ENCODE data around the gene HDAC4. TPM values are rescaled to one million over a fixed set of nuclear protein-coding genes. Genes with fewer than 3 reads are reported as not detected.
"Not testable (repeated sequence)": the region's sequence is repeated elsewhere in the genome, so short reads cannot be mapped to it uniquely, and the experiment has no call there.

HDAC4 gene
- total RNA-seq, 1 donor from 2014 or later, result 33.9 TPM

DNA sequence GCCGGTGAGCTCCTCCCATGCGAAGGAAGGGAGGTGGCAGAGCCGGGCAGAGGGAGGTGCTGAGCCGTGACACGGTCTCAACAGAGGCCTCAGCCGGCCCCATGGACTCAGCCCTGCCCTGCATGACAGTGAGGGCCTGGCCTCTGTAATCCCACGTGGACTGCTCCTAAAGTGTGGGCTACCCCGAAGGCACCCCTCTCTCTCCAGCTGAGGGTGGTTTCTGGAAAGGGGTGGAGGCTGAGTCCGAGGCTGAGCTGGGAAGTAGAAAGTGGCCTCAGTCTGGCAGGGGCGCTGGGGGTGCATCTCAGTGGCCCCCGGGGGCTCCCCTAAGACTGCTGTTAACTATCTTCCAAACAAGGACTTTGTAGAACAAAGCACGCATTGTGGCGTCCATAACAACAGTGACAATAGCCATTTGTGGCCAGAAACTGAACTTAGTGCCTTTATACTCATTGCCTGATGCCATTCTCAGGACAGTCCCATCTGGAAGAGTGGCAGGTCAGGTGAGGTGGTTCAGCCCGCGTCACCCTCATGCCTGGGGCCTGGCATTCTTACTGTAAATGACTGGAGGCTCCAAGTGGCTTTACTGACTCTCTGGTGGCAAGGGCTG is 360.6 kb downstream of the HDAC4 start:
- no peak for ATAC-seq

- ATAC-seq, result no peak
These were observed 361.4 kb downstream of the HDAC4 start for GRCh38 chr2:239039479-239039861.

DNA sequence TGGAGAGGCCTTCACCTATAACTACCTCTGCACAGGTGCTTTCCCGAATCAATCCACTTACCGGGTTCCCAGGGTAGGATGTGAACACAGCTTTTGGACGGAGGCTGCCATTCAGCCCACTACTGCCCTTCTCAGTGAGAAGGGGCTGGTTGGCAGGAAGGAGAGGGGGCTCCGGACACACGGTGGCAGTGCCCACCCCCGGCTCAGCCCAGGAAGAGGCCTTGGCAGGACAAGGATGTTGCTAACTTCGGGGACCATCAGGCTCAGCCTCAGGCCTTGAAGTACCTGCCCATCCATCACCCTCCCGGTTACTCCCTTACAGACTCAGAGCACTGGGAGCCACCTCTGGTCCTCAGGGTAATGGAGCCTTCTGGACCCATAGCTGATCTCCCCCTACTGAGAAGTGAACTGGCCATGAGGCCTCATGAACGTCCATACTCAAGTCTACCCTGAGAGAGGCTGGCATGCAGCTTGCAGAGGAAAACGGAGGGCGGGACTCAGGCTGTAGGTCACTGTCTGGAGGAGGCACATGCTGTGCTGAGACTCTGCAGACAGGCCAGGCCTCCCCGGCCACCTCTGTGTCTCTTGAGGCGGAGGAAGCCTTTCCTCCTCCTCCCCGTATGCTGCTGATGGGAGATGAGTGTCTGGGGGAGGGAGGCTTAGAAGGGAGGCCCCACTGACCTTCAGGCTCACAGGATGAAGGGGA is 361.9 kb downstream of the HDAC4 start:
- ATAC-seq, result no peak

- not testable (repeated sequence) for ATAC-seq
These were observed 362.5 kb downstream of the HDAC4 start for GRCh38 chr2:239038284-239038683.

GRCh38 chr2:239037559-239037910 is 363.3 kb downstream of the HDAC4 start:
- ATAC-seq, result no peak

- ATAC-seq, result no peak
These were observed 363.8 kb downstream of the HDAC4 start for GRCh38 chr2:239036819-239037558.

DNA sequence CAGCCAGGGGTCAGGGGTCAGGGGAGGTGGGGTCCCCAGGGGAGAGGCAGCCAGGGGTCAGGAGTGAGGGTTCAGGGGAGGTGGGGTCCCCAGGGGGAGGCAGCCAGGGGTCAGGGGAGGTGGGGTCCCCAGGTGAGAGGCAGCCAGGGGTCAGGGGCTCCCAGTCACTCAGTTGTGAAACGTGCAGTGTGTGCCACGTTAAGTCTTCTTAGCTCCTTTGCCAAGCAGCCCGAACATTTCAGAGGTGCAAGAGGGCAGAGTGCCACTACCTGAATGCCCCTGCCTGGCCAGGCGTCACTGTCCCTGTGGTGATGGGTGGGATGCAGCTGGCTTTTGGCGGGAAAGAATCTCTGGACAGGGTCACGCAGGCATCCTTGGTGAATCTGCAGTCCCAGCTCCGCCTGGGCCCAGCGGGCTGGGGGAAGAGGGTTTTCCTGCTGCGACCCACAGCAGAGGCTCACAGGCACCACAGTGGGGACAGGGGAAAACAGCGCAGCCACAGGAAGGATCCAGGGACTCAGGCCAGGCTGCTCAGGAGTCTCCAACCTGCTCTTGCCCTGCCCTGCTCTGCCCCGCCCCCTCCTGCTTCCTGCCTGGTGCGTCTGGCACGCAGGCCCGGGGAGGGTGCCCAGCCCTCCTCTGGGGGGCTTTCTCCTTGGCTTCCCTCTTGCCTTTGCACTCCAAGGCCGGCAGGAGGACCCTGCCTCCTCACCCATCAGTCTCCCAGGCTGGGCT is 364.7 kb downstream of the HDAC4 start:
- ATAC-seq, result peak; percentile 18

DNA sequence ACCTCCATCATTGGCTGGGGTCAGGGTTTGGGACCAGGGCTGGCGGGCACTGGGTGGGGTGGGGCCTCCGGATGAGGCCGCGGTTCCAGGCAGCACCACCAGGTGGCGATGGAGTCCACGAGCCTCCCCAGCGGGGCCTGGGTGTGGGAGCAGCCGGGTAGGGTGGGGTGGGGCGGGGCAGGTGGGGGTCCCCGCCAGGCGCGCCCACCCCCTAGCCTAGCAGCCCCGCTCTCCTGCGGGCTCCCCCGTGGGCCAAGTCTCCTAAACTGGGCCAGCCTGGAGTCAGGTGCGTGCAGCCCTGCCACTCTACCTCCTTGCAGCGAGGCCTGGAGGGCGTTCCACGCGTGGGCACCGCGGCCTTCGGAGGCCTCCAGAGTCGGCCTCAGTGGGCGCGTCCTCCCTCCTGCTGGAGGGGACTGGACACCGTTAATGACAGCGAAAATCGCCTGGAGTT is 365.4 kb downstream of the HDAC4 start:
- ATAC-seq, result peak; percentile 72

DNA sequence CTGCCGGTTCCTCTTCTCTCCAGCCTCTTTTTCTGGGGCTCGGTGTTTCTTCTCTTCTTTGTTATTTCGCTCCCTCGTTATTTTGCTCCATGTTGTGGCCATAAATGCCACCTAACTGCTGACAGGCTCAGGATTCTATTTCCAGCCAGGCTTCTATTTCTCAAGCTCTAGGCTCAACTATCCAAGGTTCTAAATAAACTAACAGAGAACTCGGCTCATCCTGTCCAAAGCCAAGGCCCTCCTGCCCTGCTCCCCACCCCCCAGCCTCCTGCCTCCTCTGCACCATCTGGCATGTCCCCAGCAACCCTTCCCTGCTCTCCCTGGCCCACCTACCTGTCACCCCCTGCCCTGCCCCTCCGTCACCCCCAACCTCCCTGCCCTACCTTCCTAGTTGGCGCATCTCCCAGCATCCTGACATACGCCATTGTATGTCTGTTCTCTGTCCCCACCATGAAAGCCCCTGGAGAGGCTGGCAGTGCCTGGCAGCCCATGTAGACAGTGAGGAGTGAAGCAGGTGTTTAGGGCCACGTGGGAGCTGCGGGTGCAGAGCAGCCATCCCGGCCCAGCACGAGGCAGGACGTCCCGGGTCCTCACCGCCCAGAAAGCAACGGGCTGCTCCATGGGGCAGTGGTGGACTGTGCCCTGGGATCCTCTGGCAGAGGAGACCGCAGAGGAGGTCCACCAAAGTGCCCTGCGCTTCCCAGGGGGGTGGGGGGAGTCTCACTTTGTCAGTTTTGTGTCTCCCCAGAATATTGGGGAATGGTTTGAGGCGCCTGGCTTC is 366.1 kb downstream of the HDAC4 start:
- peak; percentile 5 for ATAC-seq

- ATAC-seq, result no peak
These were observed 366.8 kb downstream of the HDAC4 start for GRCh38 chr2:239033801-239034560.

DNA sequence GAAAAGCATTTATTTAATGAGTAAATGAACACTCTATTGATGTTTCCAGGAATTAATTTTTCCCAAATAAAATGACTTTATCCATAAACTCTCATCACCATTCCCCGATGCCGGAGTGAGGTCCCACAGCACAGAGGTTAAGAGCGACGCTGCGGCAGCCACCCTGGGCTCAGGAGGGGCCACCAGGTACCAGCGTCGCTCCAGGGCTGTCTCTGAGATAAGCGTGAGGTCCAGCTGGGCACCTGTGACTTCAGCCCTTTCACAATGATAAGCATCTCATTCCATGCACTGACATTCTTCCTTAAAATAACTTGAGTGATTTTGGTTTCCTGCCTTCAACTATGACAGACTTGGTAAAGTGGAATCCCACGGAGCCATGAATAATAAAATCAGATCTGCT is 370.9 kb downstream of the HDAC4 start:
- no peak for ATAC-seq

DNA sequence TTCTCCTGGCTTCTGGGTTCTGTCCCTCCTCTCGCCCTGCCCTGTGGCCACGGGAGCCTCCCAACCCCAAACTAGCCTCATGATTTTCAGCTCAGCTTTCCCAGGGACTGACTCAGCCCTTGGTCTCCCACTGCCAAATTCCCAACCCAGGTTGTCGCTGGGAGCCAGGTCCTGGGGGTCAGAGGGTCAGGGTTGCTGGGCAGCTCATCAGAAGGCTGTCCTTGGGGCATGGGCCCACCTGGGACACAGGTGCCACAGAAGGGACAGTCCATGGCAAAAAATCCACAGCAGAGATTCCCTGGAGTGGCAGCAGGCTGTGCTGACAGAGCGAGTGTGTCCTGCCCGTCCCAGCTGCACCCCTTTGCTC is 372.6 kb downstream of the HDAC4 start:
- no peak for ATAC-seq

- ATAC-seq, result no peak
These were observed 373.2 kb downstream of the HDAC4 start for GRCh38 chr2:239027391-239028252.

GRCh38 chr2:239026711-239027361 is 374.0 kb downstream of the HDAC4 start:
- ATAC-seq, result no peak

GRCh38 chr2:239025951-239026461 is 374.8 kb downstream of the HDAC4 start:
- ATAC-seq, result peak; percentile 5

DNA sequence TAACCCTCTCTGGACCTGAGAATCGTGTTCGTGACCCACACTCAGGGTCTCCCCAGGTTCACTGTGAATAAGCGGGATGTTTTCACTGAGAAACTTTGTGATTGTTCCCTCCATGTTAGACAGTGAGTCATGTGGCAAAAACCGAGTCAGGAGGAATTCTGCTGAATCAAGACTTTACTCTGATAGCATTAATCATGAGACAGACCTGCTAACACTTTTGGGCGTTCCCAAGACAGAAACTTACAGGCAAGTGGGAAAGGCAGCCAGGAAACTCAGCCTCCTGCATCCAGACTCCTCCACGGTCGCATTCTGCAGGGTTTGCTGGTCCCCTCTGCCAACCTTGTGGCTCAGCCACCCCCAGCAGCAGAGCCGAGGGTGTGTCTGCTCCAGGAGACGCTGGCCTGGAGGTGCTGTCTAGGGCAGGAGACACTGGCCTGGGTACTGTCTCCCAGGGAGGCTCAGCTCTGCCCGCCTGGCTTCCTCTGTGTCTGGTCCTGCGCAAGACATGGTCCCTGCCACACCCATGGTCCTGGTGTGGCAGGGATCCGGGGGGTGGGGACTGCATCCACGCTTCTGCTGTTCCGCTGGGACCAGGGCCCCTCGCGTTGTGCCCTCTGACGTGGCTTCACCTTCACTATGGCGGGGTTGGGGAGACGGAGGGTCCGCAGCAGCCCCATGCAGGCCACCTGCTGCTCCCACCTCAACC is 375.6 kb downstream of the HDAC4 start:
- peak; percentile 75 for ATAC-seq

GRCh38 chr2:239024226-239024625 is 376.6 kb downstream of the HDAC4 start:
- no peak for ATAC-seq

GRCh38 chr2:239022437-239023260 is 378.2 kb downstream of the HDAC4 start:
- no peak for ATAC-seq
